SH-SY5Y (cell line): ENCODE results near the gene KCTD1.

Experiments
- GATA2 ChIP-seq: IDR thresholded peaks from 2 replicates; pipeline ENCODE4 v1.6.1; 2011; ENCODE audit warnings: mild to moderate bottlenecking, low read depth, low read length
- GATA3 ChIP-seq: IDR thresholded peaks from 2 replicates; pipeline ENCODE4 v1.6.1; 2011; ENCODE audit warnings: low read depth, mild to moderate bottlenecking, low read length, moderate library complexity

DNA sequence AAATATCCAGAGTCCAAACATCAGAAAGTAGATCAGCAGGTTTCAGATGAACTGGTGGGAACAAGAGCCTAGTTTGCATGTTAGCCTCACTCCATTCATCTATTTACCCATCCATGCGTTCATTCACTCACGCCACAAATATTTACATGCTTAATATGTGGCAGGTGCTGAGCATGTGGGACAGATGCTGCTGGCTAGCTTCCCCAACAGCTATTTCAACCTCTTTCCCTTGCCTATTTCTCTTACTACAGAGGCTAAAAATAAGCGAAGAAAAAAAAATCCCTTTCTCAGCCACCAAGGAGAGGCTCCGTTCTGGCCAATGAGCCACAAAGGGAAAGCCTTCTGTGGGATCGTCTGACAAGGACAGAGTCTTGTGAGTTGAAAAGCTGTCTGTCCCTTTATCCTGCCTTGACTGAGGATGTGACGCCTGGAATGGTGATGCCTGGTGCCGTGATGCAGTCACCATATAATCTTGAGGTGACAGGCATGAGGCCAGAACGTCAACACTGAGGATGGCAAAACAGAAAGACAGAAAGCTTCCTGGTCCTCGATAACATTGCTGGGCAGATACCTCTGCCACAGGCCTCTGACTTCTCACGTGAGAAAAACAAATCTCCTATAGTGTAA, 78.2 kb downstream of the KCTD1 start:
- no peak for TF ChIP-seq GATA3
- no peak for TF ChIP-seq GATA2
